ENCODE results near the gene ALAD. TPM values are rescaled to one million over a fixed set of nuclear protein-coding genes. Genes with fewer than 3 reads are reported as not detected.

The ALAD gene
- total and polyA plus RNA-seq, 2 of the 13 experiments (the other 11 are each of a cell fraction or from before 2014, with no cell fraction given) = 21.8 to 30.1 TPM

DNA sequence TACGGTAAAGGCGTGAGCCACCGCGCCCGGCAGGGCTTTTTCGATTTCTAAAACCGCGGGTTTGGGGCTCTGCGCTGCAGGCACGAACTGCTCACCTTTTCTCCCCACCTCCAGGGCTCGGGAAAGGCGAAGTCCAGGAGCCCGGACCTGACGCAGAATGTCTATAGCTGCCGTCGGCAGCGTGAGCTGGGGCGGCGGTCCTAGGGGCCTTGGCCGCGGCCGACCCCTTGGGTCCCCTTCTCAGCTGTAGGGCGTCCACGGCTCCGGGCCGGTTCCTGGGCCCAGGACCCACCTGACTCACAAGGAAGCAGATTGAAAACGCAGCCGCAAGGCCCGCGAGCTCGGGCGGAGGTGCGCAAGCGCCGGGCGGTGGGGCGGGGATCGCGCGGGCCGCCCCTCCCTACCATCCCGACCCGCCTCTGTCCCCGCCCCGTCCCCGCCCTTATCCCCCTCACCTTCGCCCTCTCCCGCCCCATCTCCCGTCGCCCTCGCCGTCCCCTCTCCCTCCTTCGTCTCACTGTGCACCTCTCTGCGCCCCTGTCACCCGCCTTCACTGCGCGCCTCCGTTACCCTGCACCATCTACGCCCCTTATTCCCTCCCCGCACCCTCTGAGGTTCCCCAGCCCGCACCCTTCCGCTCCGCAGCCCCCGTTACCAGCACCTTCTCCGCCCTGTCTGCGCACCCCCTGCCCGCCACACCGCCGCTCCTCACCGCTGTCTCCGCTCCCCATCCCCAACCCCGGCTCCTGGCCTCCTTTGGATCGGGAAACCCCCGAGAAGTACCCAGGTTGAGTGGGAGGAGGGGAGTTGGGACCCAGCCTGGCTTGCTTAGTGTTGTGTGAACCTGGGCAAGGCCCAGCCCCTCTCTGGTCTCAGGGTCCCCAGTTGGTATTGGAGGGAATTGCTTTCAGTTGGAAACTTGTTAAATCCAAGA is 24.2 kb downstream of the ALAD start, which contains the start of gene HDHD3 (continued):
- TF ChIP-seq ATAD3A (CRISPR knock-in tag; IDR thresholded peaks at IDR 0.05) = no peak
- no peak for TF ChIP-seq ZNF12 (CRISPR knock-in tag; IDR thresholded peaks at IDR 0.05)
- 0 out of 2 replicates have a peak, but pooled peaks have one; percentile 32 for TF ChIP-seq JUN (CRISPR knock-in tag; IDR thresholded peaks at IDR 0.05)
- peak; percentile 59; the same call in 1 of the 2 replicates for TF ChIP-seq YEATS2 (CRISPR knock-in tag; IDR thresholded peaks at IDR 0.05; ENCODE audit: borderline replicate concordance)
- peak; percentile 99 for TF ChIP-seq HNRNPK (IDR thresholded peaks at IDR 0.05; ENCODE audit: low read depth, low read length, poor library complexity, severe bottlenecking)
- TF ChIP-seq KAT8 (CRISPR knock-in tag; IDR thresholded peaks at IDR 0.05) = no peak
- TF ChIP-seq ZNF761 (CRISPR knock-in tag; conservative IDR thresholded peaks at IDR 0.05) = no peak; the same call in 1 of the 2 replicates
- TF ChIP-seq ZNF7 (CRISPR knock-in tag; IDR thresholded peaks at IDR 0.05) = no peak
- TF ChIP-seq, protein P1, sequence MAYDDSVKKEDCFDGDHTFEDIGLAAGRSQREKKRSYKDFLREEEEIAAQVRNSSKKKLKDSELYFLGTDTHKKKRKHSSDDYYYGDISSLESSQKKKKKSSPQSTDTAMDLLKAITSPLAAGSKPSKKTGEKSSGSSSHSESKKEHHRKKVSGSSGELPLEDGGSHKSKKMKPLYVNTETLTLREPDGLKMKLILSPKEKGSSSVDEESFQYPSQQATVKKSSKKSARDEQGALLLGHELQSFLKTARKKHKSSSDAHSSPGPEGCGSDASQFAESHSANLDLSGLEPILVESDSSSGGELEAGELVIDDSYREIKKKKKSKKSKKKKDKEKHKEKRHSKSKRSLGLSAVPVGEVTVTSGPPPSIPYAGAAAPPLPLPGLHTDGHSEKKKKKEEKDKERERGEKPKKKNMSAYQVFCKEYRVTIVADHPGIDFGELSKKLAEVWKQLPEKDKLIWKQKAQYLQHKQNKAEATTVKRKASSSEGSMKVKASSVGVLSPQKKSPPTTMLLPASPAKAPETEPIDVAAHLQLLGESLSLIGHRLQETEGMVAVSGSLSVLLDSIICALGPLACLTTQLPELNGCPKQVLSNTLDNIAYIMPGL (CRISPR knock-in tag; IDR thresholded peaks at IDR 0.05; ENCODE audit: borderline replicate concordance in 1 of 2, low read depth in 1 of 2) = peak; percentile 57 to 70; a peak in 2 of 4 replicates
- TF ChIP-seq, protein P2, sequence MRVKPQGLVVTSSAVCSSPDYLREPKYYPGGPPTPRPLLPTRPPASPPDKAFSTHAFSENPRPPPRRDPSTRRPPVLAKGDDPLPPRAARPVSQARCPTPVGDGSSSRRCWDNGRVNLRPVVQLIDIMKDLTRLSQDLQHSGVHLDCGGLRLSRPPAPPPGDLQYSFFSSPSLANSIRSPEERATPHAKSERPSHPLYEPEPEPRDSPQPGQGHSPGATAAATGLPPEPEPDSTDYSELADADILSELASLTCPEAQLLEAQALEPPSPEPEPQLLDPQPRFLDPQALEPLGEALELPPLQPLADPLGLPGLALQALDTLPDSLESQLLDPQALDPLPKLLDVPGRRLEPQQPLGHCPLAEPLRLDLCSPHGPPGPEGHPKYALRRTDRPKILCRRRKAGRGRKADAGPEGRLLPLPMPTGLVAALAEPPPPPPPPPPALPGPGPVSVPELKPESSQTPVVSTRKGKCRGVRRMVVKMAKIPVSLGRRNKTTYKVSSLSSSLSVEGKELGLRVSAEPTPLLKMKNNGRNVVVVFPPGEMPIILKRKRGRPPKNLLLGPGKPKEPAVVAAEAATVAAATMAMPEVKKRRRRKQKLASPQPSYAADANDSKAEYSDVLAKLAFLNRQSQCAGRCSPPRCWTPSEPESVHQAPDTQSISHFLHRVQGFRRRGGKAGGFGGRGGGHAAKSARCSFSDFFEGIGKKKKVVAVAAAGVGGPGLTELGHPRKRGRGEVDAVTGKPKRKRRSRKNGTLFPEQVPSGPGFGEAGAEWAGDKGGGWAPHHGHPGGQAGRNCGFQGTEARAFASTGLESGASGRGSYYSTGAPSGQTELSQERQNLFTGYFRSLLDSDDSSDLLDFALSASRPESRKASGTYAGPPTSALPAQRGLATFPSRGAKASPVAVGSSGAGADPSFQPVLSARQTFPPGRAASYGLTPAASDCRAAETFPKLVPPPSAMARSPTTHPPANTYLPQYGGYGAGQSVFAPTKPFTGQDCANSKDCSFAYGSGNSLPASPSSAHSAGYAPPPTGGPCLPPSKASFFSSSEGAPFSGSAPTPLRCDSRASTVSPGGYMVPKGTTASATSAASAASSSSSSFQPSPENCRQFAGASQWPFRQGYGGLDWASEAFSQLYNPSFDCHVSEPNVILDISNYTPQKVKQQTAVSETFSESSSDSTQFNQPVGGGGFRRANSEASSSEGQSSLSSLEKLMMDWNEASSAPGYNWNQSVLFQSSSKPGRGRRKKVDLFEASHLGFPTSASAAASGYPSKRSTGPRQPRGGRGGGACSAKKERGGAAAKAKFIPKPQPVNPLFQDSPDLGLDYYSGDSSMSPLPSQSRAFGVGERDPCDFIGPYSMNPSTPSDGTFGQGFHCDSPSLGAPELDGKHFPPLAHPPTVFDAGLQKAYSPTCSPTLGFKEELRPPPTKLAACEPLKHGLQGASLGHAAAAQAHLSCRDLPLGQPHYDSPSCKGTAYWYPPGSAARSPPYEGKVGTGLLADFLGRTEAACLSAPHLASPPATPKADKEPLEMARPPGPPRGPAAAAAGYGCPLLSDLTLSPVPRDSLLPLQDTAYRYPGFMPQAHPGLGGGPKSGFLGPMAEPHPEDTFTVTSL (CRISPR knock-in tag; IDR thresholded peaks at IDR 0.05; ENCODE audit: borderline replicate concordance) = 0 out of 2 replicates have a peak, but pooled peaks have one; percentile 19
- TF ChIP-seq, protein P3, sequence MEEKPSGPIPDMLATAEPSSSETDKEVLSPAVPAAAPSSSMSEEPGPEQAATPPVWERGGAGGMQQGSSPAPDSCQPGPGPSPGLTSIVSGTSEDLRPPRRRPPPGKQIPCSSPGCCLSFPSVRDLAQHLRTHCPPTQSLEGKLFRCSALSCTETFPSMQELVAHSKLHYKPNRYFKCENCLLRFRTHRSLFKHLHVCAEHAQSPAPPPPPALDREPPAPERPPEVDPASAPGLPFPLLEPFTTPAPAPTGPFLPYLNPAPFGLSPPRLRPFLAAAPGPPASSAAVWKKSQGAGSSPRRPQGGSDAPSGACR (CRISPR knock-in tag; IDR thresholded peaks at IDR 0.05) = peak; percentile 59; the same call in 1 of the 2 replicates
- TF ChIP-seq ZNF768 (CRISPR knock-in tag; IDR thresholded peaks at IDR 0.05) = 0 out of 2 replicates have a peak, but pooled peaks have one; percentile 19
- peak; percentile 67 for TF ChIP-seq AGO2 (optimal IDR thresholded peaks at IDR 0.05; ENCODE audit: low read depth, low read length)
- TF ChIP-seq SMAD1 (CRISPR knock-in tag; IDR thresholded peaks at IDR 0.05; ENCODE audit: borderline replicate concordance, low read depth) = no peak; the same call in 1 of the 2 replicates
- no peak for TF ChIP-seq MBNL3 (CRISPR knock-in tag; conservative IDR thresholded peaks at IDR 0.05)
- no peak for TF ChIP-seq ZNF775 (CRISPR knock-in tag; IDR thresholded peaks at IDR 0.05; ENCODE audit: borderline replicate concordance)
- TF ChIP-seq, protein P4, sequence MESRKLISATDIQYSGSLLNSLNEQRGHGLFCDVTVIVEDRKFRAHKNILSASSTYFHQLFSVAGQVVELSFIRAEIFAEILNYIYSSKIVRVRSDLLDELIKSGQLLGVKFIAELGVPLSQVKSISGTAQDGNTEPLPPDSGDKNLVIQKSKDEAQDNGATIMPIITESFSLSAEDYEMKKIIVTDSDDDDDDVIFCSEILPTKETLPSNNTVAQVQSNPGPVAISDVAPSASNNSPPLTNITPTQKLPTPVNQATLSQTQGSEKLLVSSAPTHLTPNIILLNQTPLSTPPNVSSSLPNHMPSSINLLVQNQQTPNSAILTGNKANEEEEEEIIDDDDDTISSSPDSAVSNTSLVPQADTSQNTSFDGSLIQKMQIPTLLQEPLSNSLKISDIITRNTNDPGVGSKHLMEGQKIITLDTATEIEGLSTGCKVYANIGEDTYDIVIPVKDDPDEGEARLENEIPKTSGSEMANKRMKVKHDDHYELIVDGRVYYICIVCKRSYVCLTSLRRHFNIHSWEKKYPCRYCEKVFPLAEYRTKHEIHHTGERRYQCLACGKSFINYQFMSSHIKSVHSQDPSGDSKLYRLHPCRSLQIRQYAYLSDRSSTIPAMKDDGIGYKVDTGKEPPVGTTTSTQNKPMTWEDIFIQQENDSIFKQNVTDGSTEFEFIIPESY (CRISPR knock-in tag; IDR thresholded peaks at IDR 0.05) = no peak

Measured in HepG2 (cell line).